Body of pancreas (tissue), 4 donors: ENCODE measurements around the gene ALDH1A1.

Experiments
- POLR2A ChIP-seq, 3 donors: fragments of 450-650 bp; IDR thresholded peaks; one replicate each; pipeline ENCODE4 v1.6.1; 2016; ENCODE audit warnings: antibody characterized with exemption in 3 of 3, mild to moderate bottlenecking in 2 of 3
- TF ChIP-seq, protein P1 (sequence below), 7 experiments: fragments of 450-650 bp in 4 of 7; fragments of 200-600 bp in 3 of 7; sonication (generic) in 3 of 7; IDR thresholded peaks; one replicate each; pipeline ENCODE4 v1.5.1; 2016 to 2019; ENCODE audit warnings: antibody characterized with exemption in 7 of 7

DNA sequence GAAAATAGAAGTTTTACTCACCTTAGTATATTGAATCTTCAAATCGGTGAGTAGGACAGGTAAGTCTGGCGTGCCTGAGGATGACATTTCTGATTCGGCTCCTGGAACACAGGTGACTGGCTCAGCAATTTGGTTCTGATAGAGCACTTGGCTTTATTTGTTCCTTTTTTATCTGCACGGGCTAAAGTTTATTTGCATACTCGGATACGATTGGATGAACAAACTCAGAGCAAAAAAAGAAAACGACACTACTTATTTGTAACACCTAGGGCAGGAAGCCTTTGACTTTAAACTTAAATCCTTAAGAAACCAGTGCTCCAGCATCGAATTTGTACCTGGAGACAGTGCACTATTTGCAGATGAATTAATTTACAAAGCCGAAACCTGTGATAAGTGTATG, at the start of gene ALDH1A1:
- peak; percentile 55 to 94 (median 94) for TF ChIP-seq POLR2A (IDR thresholded peaks at IDR 0.05)
- TF ChIP-seq, protein P1, sequence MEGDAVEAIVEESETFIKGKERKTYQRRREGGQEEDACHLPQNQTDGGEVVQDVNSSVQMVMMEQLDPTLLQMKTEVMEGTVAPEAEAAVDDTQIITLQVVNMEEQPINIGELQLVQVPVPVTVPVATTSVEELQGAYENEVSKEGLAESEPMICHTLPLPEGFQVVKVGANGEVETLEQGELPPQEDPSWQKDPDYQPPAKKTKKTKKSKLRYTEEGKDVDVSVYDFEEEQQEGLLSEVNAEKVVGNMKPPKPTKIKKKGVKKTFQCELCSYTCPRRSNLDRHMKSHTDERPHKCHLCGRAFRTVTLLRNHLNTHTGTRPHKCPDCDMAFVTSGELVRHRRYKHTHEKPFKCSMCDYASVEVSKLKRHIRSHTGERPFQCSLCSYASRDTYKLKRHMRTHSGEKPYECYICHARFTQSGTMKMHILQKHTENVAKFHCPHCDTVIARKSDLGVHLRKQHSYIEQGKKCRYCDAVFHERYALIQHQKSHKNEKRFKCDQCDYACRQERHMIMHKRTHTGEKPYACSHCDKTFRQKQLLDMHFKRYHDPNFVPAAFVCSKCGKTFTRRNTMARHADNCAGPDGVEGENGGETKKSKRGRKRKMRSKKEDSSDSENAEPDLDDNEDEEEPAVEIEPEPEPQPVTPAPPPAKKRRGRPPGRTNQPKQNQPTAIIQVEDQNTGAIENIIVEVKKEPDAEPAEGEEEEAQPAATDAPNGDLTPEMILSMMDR (IDR thresholded peaks at IDR 0.05): no peak
